ENCODE results near the gene NES.
A peak's percentile ranks its signal among the peaks of the same experiment; 100 is the strongest.

DNA sequence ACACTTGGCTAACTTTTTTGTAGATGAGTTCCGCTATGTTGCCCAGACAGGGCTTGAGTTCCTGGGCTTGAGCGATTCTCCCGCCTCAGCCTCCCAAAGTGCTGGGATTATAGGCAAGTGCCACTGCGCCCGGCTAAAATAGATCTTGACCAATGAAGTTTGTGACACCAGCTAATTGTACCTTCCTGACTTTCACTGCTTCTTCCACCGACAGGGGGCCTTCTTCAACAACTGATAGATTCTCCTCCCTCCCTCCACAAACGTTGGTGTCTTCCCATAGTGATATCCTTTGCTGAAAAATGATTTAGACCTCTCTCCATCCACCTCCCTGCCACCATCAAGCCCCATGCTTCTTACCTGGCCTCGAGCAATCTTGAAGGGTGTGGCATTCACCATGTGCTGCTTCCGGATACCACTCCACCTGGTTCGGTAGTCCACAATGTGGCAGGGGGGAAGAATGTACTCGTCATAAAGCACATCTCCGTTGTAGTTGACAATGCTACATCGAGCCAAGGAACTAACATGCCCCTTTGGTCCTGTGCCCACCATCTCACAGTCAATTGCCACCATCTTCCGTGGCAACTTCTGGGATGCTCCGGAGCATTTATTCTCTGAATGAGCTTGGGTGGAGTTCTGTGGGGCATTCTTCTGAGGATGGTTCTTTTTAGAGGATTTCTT, 49.5 kb upstream of the NES start:
- TF ChIP-seq CTCF (IDR thresholded peaks at IDR 0.05) (peak; percentile 60), REST (IDR thresholded peaks at IDR 0.05; ENCODE audit: insufficient read depth in 1 of 2, low read depth in 2 of 2, low read length in 1 of 2) (no peak), POLR2AphosphoS5 (IDR thresholded peaks at IDR 0.05; ENCODE audit: low read depth, low read length) (no peak), SIN3A (IDR thresholded peaks at IDR 0.05; ENCODE audit: borderline replicate concordance, insufficient read depth, low read depth, low read length) (no peak), TCF7L2 (IDR thresholded peaks at IDR 0.05; ENCODE audit: low read depth, low read length) (no peak)
